ENCODE data around the gene CYP4F8. TPM values are rescaled to one million over a fixed set of nuclear protein-coding genes. Genes with fewer than 3 reads are reported as not detected.

Gene CYP4F8
- total RNA-seq, 4 donors from 2014 or later: not detected

DNA sequence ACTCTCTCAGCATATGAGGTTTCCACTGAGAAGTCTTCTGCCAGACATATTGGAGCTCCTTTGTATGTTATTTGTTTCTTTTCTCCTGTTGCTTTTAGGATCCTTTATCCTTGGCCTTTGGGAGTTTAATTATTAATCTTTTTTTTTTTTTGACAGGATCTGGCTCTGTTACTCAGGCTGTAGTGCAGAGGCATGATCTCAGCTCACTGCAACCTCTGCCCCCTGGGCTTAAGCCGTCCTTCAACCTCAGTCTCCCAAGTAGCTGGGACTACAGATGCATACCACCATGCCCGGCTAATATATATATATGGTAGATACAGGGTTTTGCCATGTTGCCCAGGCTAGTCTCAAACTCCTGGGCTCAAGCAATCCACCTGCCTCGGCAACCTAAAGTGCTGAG lies 19.1 kb downstream of the CYP4F8 start:
- TF ChIP-seq, protein P1, sequence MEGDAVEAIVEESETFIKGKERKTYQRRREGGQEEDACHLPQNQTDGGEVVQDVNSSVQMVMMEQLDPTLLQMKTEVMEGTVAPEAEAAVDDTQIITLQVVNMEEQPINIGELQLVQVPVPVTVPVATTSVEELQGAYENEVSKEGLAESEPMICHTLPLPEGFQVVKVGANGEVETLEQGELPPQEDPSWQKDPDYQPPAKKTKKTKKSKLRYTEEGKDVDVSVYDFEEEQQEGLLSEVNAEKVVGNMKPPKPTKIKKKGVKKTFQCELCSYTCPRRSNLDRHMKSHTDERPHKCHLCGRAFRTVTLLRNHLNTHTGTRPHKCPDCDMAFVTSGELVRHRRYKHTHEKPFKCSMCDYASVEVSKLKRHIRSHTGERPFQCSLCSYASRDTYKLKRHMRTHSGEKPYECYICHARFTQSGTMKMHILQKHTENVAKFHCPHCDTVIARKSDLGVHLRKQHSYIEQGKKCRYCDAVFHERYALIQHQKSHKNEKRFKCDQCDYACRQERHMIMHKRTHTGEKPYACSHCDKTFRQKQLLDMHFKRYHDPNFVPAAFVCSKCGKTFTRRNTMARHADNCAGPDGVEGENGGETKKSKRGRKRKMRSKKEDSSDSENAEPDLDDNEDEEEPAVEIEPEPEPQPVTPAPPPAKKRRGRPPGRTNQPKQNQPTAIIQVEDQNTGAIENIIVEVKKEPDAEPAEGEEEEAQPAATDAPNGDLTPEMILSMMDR (IDR thresholded peaks at IDR 0.05; ENCODE audit: low read depth): no peak

DNA sequence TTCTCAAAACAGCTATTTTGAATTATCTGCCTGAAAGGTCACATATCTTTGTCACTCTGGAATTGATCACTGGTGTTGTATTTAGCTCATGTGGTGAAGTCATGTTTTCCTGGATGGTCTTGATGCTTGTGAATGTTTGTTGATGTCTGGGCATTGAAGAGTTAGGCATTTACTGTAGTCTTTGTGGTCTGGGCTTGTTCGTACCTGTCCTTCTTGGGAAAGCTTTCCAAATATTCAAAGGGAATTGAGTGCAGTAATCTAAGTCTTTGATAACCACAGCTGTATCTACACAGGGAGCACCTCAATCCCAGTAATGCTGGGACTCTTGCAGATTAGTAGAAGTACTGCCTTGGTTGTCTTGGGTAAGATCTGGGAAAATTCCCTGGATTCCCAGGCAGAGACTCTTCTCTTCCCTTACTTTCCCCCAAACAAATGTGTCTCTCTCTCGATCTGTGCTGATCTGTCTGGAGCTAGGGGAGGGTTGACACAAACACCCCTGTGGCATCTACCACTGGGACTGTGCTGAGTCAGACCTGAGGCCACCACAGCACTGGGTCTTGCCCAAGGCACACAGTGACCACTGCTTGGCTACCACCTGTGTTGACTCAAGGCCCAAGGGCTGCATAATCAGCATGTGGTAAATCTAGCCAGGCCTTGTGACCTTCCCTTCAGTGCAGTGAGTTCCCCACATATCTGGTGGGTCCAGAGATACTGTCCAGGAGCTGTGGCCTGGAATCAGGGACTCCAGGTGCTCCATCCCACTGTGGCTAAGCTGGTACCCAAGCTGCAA lies 20.2 kb downstream of the CYP4F8 start:
- TF ChIP-seq, protein P1 (IDR thresholded peaks at IDR 0.05; ENCODE audit: low read depth): no peak

DNA sequence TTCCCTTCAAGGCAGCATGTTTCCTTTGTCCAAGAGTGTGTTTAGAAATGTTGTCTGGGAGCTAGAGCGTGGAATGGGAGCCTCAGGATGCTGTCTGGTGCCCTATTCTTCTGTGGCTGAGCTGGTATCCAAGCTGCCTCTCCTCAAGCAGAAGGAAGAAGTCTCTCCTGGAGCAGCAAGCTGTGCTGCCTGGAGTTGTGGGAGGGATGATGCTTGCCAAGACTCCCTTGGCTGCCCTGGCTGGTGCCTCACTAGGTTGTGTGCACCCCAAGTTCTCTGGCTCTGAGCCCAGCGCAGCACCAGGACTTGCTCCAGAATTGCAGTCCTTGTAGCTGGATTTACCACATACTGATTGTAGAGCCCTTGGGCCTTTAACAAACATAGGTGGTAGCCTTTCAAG lies 21.0 kb downstream of the CYP4F8 start:
- TF ChIP-seq, protein P1 (IDR thresholded peaks at IDR 0.05; ENCODE audit: low read depth): no peak

DNA sequence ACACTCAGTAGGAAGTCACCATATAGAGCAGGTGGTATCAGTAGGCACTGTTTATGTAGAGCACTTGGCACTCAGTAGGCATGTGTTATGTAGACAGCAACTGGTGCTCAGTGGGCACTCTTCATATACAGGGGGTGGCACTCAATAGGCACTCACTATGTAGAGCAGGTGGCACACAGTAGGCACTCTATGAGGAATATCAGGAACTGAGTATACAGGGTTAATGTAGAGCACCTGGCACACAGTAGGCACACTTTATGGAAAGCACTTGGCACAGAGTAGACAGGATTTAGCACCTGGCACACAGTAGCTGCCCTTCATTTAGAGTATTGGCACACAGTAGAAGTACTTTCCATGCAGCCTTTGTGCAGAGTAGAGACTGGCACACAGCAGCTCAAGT lies 24.6 kb downstream of the CYP4F8 start:
- TF ChIP-seq, protein P1 (IDR thresholded peaks at IDR 0.05; ENCODE audit: low read depth): no peak

DNA sequence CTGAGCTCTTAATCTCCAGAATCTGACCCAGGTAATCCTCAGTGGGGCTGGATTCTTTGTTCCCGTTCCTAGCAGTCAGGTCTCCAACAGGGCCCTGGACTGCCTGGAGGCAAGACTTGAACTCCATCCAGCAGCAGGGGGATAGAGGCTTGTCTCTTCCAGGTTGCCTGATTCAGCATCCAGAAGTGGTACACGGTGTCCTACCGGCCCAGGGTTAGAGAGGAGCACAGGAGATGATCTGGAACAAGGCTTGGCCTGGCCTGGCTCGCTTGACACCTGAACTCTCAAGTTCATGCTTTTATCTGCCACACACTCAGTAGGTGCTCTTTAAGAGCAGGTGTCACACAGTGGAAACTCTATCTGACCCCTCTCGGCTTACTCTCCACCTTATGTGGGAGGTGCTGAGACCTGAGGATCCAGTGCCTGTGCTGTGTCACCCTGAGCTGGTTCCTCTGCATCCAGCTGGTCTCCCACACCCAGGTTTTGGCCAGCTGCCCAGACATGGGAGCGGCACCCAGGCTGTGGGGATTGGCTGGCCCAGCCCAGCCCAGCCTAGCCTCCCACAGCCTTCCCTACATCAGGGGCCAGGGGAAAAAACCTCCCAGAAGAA lies 25.4 kb downstream of the CYP4F8 start, which contains the start of gene CYP4F3:
TSS of gene CYP4F3 (plus strand) at position 604 of the 610 bp plus-strand sequence. CDS start 519 bp downstream, outside the sequence.
- TF ChIP-seq, protein P1 (IDR thresholded peaks at IDR 0.05; ENCODE audit: low read depth): no peak

DNA sequence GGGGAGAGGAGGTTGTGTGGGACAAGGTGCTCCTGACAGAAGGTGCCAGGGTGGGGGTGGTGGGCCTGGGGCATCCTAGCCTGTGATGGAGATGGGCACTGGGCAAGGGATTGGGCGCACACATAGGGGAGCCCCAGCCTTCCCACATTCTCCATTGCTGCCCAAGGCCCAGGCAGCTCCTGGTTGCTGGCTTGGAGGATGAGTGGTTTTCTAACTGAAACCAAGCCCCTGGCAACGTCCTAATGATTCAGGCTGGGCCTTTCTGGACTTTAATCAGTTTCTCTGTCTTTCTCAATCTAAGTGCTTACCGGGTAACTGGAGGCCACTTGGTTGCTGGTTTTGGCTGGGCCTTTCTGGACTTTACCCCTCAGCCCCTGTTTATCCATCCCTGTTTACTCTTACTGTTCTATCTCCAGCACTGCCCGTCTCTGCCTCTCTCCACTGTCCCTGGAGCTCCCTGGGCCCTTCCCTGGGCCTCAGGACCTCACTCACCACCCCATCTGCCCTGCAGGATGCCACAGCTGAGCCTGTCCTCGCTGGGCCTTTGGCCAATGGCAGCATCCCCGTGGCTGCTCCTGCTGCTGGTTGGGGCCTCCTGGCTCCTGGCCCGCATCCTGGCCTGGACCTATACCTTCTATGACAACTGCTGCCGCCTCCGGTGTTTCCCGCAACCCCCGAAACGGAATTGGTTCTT lies 26.0 kb downstream of the CYP4F8 start:
- TF ChIP-seq, protein P1 (IDR thresholded peaks at IDR 0.05; ENCODE audit: low read depth): no peak
